ENCODE measurements around the gene CDKAL1. TPM values are rescaled to one million over a fixed set of nuclear protein-coding genes. Genes with fewer than 3 reads are reported as not detected.

CDKAL1 gene
- total and polyA plus RNA-seq, 2 of the 13 experiments (the other 11 are each of a cell fraction or from before 2014, with no cell fraction given) = 9.5 to 27.7 TPM

DNA sequence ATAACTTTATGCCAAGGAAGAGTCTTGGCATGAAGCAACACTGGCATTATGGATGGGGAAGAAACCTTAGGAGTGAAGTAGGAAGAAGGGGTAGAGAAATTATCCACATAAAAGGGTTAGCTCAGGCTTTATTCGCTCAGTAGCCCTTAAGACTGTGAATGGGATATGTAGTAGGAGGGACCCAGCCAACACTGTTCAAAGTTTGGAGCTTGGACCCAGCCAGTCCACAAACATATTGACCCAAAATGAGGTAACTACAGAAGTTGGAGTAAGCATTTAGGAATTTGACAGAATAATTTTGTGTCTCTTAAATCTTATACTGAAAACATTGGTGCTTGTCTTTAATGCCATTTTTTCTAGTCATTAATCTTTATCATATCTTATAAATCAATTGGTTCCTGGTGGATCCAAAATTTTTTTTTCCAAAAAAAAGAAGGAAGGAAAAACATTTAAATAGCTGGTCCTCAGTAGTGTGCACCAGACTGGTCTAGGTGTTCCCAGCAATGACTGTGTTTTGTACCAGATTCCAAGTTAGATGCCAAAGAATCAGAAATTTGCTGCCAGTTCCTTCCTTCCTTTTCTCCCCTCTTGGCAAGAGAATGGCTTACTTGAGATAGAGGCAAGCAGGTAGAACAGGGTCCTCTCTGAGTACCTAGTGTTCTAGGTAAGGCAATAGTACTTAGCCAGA lies 607.5 kb downstream of the CDKAL1 start (continued):
- TF ChIP-seq PAXIP1 (CRISPR knock-in tag; conservative IDR thresholded peaks at IDR 0.05) = peak; percentile 69
- TF ChIP-seq, protein P1, sequence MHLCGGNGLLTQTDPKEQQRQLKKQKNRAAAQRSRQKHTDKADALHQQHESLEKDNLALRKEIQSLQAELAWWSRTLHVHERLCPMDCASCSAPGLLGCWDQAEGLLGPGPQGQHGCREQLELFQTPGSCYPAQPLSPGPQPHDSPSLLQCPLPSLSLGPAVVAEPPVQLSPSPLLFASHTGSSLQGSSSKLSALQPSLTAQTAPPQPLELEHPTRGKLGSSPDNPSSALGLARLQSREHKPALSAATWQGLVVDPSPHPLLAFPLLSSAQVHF (CRISPR knock-in tag; IDR thresholded peaks at IDR 0.05) = no peak
- TF ChIP-seq GATAD2A (CRISPR knock-in tag; IDR thresholded peaks at IDR 0.05) = 0 out of 2 replicates have a peak, but pooled peaks have one; percentile 23
- TF ChIP-seq SP4 (CRISPR knock-in tag; IDR thresholded peaks at IDR 0.05) = no peak
- TF ChIP-seq SOX6 (IDR thresholded peaks at IDR 0.05) = no peak
- peak; percentile 42 for TF ChIP-seq SOX6 (CRISPR knock-in tag; IDR thresholded peaks at IDR 0.05)
- TF ChIP-seq JUN (CRISPR knock-in tag; IDR thresholded peaks at IDR 0.05) = 0 out of 2 replicates have a peak, but pooled peaks have one; percentile 46
- TF ChIP-seq MED1 (CRISPR knock-in tag; IDR thresholded peaks at IDR 0.05) = 0 out of 2 replicates have a peak, but pooled peaks have one; percentile 20
- TF ChIP-seq FOXJ3 (CRISPR knock-in tag; IDR thresholded peaks at IDR 0.05; ENCODE audit: borderline replicate concordance) = 0 out of 2 replicates have a peak, but pooled peaks have one; percentile 23
- no peak for TF ChIP-seq NCOA1 (CRISPR knock-in tag; IDR thresholded peaks at IDR 0.05)
- peak; percentile 71; the same call in 1 of the 2 replicates for TF ChIP-seq ONECUT2 (CRISPR knock-in tag; IDR thresholded peaks at IDR 0.05)
- peak; percentile 44; the same call in 1 of the 2 replicates for TF ChIP-seq ARID5B (CRISPR knock-in tag; IDR thresholded peaks at IDR 0.05)
- TF ChIP-seq PBX3 (CRISPR knock-in tag; IDR thresholded peaks at IDR 0.05; ENCODE audit: borderline replicate concordance) = no peak
- TF ChIP-seq, protein P2, sequence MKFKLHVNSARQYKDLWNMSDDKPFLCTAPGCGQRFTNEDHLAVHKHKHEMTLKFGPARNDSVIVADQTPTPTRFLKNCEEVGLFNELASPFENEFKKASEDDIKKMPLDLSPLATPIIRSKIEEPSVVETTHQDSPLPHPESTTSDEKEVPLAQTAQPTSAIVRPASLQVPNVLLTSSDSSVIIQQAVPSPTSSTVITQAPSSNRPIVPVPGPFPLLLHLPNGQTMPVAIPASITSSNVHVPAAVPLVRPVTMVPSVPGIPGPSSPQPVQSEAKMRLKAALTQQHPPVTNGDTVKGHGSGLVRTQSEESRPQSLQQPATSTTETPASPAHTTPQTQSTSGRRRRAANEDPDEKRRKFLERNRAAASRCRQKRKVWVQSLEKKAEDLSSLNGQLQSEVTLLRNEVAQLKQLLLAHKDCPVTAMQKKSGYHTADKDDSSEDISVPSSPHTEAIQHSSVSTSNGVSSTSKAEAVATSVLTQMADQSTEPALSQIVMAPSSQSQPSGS (CRISPR knock-in tag; IDR thresholded peaks at IDR 0.05) = 0 out of 2 replicates have a peak, but pooled peaks have one; percentile 17
